Neural progenitor cell (in vitro differentiated cells): ENCODE data around the gene HDGFL2.

Experiments used
- CTCF ChIP-seq: fragments of 200-600 bp; sonication (generic); IDR thresholded peaks from 2 replicates; pipeline ENCODE4 v1.5.1; 2017; ENCODE audit warnings: antibody characterized with exemption, mild to moderate bottlenecking
- EZH2 ChIP-seq: fragments of 200-600 bp; sonication (generic); IDR thresholded peaks from 2 replicates; pipeline ENCODE4 v1.6.1; 2017; ENCODE audit warnings: antibody characterized with exemption, mild to moderate bottlenecking, moderate library complexity

GRCh38 chr19:4533835-4534424, 61.8 kb downstream of the HDGFL2 start:
- TF ChIP-seq CTCF (no peak), EZH2 (no peak)
